A549 (cell line): ENCODE data around the gene VAPA.
"Not testable (repeated sequence)": the region's sequence is repeated elsewhere in the genome, so short reads cannot be mapped to it uniquely, and the experiment has no call there.

Experiments
- CEBPB ChIP-seq, 2 experiments: fragments of >200 bp in 1 of 2; sonication (Bioruptor Twin) in 1 of 2; formaldehyde crosslinking in 1 of 2; IDR thresholded peaks; 2 replicates each; pipeline ENCODE4 v1.6.1; 2012 to 2016
- JUNB ChIP-seq: fragments of >200 bp; sonication (Bioruptor Twin); formaldehyde crosslinking; IDR thresholded peaks from 2 replicates; pipeline ENCODE4 v1.6.1; 2016
- MYC ChIP-seq: IDR thresholded peaks from 2 replicates; pipeline ENCODE4 v1.6.1; 2012; ENCODE audit warnings: mild to moderate bottlenecking, inconsistent platforms, low read length, improper control_type of control experiment, borderline replicate concordance
- POLR2AphosphoS2 ChIP-seq: conservative IDR thresholded peaks from 2 replicates; pipeline ENCODE4 v1.6.1; 2012; ENCODE audit warnings: low read length, improper control_type of control experiment, inconsistent platforms
- RARB ChIP-seq: fragments of 250-450 bp; sonication (Bioruptor Pico); IDR thresholded peaks from 2 replicates; pipeline ENCODE4 v1.8.0; 2021; ENCODE audit warnings: mild to moderate bottlenecking, moderate library complexity
- REST ChIP-seq: fragments of 200-600 bp; sonication (generic); IDR thresholded peaks from 2 replicates; pipeline ENCODE4 v1.6.1; 2016; ENCODE audit warnings: antibody characterized with exemption, mild to moderate bottlenecking, moderate library complexity
- SMC3 ChIP-seq: fragments of >200 bp; sonication (Bioruptor Twin); formaldehyde crosslinking; IDR thresholded peaks from 3 replicates; pipeline ENCODE4 v1.6.1; 2018; ENCODE audit warnings: inconsistent platforms
- TP53 ChIP-seq: fragments of 250-450 bp; sonication (Bioruptor Pico); IDR thresholded peaks from 2 replicates; pipeline ENCODE4 v1.5.0; 2021; ENCODE audit warnings: mild to moderate bottlenecking, moderate library complexity
- TF ChIP-seq, protein P1 (sequence below): fragments of >200 bp; sonication (Bioruptor Twin); formaldehyde crosslinking; IDR thresholded peaks from 3 replicates; pipeline ENCODE4 v1.5.1; 2016

GRCh38 chr18:9897787-9898291 is 16.0 kb upstream of the VAPA start:
- TF ChIP-seq, protein P1, sequence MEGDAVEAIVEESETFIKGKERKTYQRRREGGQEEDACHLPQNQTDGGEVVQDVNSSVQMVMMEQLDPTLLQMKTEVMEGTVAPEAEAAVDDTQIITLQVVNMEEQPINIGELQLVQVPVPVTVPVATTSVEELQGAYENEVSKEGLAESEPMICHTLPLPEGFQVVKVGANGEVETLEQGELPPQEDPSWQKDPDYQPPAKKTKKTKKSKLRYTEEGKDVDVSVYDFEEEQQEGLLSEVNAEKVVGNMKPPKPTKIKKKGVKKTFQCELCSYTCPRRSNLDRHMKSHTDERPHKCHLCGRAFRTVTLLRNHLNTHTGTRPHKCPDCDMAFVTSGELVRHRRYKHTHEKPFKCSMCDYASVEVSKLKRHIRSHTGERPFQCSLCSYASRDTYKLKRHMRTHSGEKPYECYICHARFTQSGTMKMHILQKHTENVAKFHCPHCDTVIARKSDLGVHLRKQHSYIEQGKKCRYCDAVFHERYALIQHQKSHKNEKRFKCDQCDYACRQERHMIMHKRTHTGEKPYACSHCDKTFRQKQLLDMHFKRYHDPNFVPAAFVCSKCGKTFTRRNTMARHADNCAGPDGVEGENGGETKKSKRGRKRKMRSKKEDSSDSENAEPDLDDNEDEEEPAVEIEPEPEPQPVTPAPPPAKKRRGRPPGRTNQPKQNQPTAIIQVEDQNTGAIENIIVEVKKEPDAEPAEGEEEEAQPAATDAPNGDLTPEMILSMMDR = not testable (repeated sequence)
- TF ChIP-seq SMC3; MYC; CEBPB (IDR thresholded peaks at IDR 0.05); TP53 (CRISPR knock-in tag); POLR2AphosphoS2; JUNB; REST; RARB (CRISPR knock-in tag): not testable (repeated sequence)
